ENCODE measurements around the gene ZNF724.
"Not testable (repeated sequence)": the region's sequence is repeated elsewhere in the genome, so short reads cannot be mapped to it uniquely, and the experiment has no call there.

DNA sequence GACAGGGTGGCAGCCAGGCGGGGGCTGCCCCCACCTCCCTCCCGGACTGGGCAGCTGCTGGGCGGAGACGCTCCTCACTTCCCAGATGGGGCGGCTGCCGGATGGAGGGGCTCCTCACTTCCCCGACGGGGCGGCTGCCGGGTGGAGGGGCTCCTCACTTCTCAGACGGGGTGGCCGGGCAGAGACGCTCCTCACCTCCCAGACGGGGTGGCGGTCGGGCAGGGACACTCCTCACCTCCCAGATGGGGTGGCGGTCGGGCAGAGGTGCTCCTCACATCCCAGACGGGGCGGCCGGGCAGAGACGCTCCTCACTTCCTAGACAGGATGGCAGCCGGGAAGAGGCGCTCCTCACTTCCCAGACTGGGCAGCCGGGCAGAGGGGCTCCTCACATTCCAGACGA lies 39.8 kb upstream of the ZNF724 start:
- TF ChIP-seq, protein P1, sequence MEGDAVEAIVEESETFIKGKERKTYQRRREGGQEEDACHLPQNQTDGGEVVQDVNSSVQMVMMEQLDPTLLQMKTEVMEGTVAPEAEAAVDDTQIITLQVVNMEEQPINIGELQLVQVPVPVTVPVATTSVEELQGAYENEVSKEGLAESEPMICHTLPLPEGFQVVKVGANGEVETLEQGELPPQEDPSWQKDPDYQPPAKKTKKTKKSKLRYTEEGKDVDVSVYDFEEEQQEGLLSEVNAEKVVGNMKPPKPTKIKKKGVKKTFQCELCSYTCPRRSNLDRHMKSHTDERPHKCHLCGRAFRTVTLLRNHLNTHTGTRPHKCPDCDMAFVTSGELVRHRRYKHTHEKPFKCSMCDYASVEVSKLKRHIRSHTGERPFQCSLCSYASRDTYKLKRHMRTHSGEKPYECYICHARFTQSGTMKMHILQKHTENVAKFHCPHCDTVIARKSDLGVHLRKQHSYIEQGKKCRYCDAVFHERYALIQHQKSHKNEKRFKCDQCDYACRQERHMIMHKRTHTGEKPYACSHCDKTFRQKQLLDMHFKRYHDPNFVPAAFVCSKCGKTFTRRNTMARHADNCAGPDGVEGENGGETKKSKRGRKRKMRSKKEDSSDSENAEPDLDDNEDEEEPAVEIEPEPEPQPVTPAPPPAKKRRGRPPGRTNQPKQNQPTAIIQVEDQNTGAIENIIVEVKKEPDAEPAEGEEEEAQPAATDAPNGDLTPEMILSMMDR (IDR thresholded peaks at IDR 0.05; ENCODE audit: control extremely low read depth in 1 of 3, insufficient read depth in 1 of 3, low read depth in 1 of 3, low read length in 3 of 3): not testable (repeated sequence)
- not testable (repeated sequence) for TF ChIP-seq ZNF274 (IDR thresholded peaks at IDR 0.05; ENCODE audit: borderline replicate concordance, extremely low read depth, low read length); EP300 (IDR thresholded peaks at IDR 0.05; ENCODE audit: borderline replicate concordance in 1 of 2, low read depth in 2 of 2, low read length in 2 of 2); BRCA1 (IDR thresholded peaks at IDR 0.05; ENCODE audit: low read depth, low read length); SP2 (IDR thresholded peaks at IDR 0.05; ENCODE audit: low read length); EZH2 (IDR thresholded peaks at IDR 0.05; ENCODE audit: low read depth, low read length, severe bottlenecking)

All from H1 (cell line).